Activated T-cell treated with anti-CD3 and anti-CD28 coated beads for 48 hours (primary cell): Measurements from ENCODE around the gene SCARF1.

ENCODE experiments used
- DNase-seq: peaks from one replicate; pipeline ENCODE4 v3.0.0-alpha.2; 2020; ENCODE audit warnings: low read depth

The SCARF1 gene

DNA sequence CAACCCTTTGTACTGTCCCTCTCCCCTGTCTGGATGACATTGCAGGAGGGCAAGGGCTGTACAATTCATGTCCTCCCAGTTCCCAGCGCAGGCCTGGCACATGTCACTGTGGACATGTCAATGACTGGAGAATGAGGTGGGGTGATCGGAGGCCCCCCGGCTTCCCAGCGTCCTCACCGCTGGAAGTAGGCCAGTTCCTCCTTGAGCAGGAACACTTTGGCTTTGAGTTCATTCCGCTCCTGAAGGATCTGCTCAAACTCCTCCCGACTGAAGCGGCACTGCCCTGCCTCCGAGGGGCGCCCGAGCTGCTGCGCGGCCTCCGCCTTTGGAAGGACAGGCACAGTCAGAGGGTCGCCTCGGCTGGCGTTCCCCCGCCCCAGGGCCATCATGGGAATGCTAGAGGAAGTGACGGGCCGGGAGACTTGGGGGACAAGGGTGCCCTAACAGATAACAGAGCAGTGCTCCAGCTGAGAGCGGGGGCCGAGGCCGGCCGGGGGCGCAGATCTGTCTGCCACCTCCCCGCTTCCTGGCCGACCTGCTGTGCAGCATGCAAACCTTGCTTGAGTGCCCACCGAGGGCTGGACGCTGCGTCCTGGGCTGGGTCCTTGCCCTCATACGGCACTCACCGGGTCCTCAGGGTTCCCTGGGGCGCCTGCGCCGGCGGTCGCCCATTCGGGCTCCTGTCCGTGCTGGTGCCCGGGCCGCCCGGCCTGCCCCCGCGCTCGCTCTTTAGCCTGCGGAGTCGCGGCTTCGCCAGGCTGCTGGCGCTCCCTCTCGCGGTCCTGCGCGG lies 2.8 kb upstream of the SCARF1 start:
- DNase-seq = no peak

DNA sequence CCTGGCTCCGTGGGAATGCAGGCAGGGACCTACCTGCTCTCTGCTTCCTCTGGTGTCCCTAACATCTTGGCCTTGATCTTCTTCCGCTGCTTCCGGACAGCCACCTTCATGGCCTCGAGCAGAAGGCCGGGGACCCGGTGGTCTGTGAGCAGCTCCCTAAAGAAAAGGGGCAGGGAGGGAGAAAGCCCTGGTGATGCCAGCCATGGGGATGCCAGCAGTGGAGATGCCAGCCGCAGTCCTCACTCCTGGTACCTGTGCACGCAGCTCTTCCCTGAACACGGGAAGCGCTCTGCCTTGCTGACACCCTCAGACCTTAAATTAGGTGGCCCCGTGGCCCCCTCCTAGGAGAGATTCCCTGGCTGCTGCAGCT lies 2.3 kb upstream of the SCARF1 start:
- no peak for DNase-seq

DNA sequence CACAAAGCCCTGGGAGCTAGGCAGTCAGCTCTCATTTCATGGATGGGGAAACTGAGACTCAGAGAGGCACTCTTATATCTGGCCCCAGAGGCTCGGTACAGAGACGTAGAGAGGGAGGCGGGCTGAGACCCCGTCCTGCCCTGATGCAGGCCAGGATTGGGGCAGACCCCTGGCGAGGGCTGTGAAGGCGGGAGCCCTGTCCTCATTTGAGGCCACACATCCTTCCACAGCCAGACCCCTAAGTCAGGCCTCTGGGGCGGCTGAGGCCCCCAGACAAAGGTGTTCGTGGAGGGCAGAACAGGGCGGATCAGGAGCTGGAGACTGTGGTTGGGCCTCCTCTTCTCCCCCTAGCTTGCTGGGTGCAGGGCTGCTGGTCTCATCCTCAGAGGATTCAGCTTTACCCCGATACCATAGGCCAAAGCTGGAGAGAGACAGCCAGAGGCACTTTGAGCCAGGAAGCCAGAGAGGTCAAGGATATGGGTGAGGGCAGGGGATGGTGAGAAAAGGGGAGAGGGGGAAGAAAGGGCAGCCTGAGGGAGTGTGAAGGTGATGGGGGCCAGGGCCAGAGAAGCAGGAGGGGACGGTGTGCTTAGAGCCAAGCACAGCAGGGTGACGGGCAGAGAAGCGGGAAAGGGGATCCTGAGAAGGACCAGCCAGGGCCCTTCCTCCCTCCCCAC lies 805 bp upstream of the SCARF1 start:
- no peak for DNase-seq

DNA sequence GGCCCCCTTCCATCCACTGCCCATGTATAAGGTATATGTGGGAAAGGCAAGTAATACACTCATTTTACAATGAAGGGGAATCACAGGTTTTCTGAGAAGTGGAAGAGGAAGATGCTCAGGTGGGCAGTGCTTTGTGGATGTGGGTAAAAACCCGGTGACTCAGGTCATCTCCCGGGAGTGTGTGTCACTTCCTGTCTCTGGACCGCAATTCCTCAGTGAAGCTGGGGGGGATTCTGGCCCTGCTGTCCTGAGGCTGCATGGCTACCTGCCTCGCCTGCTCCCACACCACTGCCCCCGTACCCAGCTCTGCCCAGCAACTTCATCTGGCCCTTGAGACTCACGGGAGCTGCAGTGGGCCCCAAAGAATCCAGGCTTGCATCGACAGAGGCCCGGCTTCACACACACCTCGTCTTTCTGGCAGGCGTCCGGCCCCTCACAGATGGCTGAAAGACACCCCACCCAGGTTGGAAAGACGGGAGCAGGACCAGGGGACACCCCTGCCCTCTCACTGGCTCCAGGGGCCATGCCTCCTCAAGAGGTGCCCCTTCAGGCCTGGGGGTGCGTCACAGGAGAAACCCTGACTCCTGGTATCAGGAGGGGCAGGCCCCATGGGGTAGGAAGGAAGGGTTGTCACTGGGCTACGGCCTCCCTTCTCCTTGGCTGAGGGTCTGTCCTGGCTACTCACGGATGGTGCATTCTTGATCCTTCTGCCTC lies 882 bp downstream of the SCARF1 start:
- DNase-seq = peak; percentile 34

DNA sequence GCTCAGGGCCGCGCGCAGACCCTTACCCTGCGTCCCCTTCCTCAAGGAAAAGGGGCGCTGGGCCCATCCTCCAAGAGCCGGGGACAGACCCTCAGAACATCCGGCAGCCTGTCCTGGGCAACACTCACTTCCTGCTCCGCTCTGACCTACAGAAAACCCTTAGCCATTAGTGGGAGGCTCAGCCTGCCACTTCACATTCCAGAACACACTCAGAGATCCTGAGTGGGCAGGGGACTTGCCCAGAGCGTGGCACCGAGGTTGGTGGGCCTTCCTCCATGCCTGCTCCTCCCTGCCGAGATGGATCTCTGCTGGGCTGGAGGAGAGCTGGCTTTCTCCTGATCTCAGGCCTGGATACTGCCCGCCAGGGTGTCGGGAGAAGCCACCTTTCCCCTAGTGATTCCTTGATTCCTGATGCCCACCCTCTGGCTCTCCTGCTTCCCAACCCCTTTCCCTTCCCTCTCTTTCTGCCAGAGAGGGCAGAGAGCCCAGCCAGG lies 1.5 kb downstream of the SCARF1 start:
- DNase-seq = no peak

DNA sequence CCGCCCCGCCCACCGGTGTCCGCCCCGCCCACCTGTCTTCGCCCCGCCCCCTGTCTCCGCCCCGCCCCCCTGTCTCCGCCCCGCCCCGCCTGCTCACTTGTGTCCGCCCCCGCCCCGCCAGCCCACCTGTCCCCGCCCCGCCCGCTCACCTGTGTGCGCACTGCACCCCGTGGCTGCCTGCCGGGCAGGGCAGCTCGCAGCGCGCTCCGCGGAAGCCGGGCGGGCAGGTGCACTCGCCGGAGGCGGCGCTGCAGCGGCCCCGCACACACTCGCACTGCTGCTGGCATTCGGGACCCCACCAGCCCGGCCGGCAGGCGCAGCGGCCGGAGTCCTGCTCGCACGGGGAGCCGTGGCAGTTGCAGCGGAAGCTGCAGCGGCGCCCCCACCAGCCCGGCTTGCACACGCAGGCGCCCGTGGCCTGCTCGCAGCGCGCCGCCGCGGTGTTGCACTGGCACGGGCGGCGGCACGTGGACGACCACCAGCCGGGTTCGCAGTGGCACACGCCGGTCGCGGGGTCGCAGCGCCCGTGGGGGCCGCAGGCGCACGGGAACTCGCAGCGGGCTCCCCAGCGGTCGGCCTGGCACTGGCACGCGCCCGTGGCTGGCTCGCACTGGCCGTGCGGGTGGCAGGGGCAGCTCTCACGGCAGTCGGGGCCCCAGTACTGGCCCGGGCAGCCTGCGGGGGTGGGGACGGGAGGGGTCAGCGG lies 2.1 kb downstream of the SCARF1 start:
- peak; percentile 44 for DNase-seq

DNA sequence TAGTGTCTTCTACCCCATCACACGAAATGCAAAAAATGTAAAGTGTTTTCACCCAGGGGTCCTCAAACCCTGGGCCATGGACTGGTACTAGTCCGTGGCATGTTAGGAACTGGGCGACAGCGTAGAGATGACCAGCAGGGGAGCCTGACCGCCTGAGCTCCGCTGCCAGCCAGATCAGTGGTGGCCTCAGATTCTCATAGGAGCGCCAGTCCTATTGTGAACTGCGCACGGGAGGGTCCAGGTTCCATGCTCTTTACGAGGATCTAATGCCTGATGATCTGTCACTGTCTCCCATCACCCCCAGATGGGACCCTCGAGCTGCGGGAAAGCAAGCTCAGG lies 4.5 kb downstream of the SCARF1 start:
- DNase-seq = no peak

DNA sequence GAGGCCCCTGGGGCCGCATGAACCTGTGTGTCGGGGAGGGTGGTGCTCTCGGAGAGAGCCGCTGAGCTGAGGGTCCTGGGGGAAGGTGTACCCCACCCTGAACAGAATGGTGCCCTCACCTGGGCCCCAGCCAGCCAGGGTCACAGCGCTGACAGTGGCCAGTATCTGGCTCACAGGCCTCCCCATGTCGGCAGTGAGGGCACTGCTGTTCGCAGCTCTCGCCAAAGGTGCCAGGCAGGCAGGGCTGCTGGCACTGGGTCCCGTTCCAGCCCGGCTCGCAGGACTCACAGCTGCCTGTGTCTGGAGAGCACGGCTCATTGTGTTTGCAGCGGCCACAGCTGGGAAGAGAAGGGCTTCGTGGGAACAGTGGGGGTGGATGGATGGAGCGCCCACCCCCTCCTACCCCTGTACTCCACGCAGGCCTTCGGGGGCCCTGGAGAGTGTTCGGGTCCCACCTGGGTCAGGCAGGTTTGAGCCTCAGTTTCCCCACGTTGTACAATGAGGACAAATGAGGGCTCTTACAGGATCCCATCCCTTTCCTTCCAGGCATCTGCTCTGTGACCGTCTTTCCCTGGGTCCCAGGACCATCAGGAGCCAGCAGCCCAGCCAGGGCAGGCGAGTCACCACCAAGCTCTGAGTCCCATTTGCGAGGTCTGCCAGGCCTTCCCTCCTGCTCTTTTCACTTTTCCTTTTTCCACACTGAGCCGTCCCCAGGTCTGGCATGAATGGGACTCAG lies 5.0 kb downstream of the SCARF1 start:
- no peak for DNase-seq

DNA sequence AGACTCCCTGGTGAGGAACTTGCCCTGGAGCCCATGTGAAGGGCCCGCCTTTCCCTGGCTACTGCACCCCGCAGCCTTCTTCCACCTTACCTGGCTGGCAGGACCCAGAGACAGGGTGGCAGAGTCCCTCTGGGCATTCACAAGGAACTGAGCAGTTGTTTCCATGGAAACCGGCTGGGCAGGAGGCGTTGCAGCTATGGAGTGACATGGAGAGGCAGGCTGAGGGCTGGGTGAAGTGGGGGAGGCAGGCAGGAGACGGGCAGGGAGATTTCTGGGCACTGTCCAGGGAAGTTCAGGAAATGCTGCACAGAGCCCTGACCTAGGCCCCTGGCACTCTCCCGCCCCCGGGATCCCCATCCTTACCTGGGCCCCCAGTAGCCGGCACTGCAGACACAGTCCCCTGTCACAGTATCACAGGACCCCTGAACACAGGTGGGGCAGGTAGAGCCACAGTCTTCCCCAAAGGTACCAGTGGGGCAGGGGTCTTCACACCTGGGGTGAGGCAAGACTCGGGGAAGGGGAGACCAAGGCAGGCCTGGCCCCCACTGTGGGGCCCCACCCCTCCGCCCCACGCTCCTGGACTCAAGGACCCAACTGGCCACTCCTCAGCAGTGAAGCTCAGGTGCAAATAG lies 5.9 kb downstream of the SCARF1 start:
- no peak for DNase-seq

DNA sequence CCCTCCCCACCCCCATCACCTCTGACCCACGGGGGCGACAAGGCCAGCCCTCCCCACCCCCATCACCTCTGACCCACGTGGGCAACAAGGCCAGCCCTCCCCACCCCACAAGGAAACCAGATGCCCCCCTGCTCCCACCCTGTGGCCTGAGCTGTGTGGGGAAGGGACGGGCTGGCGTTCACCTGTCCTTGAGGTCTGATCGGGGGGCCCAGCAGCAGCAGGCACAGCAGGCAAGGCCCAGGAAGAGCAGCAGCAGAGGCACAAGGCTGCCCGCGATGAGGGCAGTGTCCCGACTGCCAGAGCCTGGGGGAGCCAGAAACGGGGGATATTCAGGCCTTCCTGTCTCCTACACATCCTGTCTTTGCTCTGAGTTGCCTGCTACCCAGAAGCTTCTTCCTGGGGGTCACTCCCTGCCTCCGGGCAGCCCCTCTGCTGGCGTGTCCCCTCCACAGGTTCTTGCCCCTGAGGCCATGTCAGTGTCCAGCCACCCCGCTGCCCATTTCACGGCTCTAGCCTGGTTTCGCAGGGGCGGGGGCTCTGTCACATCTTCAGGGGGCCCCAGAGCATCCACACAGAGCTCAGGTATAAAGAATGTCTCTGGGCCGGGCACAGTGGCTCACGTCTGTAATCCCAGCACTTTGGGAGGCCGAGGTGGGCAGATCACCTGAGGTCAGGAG lies 6.8 kb downstream of the SCARF1 start:
- DNase-seq = no peak

DNA sequence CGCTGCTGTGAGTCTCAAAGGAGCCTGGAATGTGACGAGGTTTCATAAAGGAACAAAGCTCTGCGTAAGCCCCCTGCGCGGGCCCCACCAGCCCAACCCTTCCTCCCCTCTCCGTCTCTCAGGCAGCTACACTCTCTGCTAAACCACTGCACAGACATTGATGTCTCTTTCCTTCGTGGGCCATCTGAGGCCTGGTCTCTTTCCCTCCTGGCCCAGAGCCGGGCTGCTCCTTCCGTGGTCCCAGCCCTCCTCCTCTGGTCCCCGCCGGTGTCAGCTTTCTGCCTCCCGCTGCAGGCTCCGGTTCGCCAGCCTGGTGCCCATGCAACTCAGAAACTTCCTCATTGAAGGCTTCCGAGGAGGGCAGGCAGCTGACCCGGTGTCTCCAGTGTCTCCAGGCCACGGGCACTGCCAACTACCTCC lies 7.4 kb downstream of the SCARF1 start:
- no peak for DNase-seq

DNA sequence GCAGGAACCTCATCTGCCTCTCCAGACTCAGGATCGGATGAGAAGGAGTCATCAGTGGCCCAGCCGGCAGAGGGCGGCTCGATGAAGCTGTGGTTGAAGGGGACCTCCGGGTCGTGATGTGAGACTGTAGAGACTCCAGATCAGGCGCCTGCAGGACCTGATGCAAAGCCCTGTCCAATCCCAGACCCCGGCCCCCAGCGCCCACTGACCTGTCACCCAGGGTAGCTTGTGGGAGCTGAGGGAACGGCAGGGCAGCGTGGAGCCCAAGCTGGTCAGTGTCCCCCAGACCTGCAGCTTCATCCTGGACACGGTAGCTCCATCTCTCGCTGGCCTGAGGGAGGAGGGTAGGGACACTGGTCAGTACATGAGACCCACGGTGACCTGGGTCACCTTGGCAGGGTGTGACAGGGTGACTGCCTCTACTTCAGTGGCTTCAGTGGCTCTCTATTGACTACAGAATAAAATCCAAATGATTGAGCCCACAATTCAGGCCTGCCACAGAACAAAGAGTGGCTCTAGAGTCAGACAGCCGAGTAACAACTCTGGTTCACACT lies 8.7 kb downstream of the SCARF1 start:
- DNase-seq = no peak

DNA sequence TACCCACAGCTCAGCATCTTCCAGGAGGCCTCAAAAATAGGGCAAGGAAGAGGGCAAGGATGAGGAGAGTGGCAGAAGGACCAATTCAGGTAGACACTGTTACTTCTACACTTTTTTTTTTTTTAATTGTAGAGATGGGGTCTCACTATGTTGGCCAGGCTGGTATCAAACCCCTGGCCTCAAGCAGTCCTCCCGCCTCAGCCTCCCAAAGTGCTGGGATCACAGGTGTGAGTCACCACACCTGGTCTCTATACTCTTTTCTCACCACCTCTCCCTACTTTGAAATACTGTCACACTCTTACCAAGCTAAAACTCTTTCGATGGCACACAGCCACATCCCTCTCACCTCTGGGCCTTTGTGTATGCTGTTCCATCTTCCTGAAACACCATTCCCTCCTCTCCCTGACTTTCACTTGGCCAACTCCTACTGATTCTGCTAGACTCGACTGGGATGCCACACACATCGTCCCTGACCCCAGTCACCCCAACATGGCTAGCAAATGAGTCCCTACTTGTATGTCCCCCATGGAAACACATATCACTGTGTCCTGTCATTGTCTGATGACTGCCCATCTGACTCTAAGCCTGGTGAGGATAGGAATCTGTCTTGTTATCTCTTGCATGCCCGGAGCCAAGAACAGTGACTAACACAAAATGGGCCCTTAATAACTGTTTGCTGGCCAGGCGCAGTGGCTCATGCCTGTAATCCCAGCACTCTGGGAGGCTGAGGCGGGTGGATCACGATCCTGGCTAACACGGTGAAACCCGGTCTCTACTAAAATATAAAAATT lies 9.7 kb downstream of the SCARF1 start:
- DNase-seq = no peak

DNA sequence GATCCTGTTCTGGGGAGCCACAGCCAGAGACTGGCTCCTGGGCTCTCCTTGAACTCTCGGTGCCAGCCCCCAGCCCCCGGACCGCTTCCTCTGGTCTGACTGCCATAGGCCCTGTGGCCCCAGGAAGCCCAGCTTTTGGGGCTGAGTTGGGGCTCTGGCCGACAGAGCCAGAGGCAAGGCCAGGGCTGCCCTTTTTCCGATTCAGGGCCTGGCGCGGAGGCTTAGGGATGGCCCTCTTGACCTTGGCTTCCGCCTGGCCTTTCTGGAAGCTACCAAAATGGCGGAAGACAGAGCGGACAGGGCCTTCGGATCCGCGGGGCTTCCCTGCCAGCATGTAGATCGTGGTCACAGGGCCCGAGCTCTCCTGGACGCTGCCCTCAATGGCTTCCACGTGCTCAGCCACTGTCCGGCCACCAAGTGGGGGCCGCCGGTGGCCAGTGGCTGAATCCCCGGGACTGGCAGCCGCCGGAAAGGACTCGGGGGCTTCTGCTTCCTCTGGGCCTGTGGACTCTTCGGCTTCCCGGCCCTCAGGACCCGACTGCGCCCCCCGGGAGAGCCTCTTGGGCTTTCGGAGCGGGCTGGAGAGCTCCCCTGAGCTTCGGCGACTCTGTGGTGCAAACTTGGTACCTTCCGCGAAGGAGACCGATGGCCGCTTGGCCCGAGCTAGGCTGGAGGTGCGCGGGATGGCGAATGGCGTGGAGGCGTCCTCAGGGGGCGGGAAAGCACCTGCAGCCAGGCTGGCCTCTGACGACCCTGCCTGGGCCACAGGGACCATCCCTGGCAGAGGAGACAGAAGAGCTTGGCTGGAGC lies 10.5 kb downstream of the SCARF1 start:
- no peak for DNase-seq

DNA sequence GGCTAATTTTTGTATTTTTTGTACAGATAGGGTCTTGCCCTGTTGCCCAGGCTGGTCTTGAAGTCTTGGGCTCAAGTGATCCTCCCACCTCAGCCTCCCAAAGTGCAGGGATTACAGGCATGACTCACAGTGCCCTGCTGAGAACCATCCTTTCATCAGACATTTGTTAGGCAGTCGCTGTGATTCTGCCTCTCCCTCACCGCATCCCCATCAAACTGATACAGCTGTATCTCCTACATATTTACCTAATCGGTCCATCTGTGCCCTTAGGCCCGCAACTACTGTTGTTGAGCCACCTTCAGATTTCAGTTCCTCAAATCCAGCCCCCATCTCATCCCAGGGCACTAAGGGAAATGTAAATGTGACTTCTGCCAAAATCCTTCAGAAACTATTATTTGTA lies 14.9 kb downstream of the SCARF1 start:
- DNase-seq = no peak

DNA sequence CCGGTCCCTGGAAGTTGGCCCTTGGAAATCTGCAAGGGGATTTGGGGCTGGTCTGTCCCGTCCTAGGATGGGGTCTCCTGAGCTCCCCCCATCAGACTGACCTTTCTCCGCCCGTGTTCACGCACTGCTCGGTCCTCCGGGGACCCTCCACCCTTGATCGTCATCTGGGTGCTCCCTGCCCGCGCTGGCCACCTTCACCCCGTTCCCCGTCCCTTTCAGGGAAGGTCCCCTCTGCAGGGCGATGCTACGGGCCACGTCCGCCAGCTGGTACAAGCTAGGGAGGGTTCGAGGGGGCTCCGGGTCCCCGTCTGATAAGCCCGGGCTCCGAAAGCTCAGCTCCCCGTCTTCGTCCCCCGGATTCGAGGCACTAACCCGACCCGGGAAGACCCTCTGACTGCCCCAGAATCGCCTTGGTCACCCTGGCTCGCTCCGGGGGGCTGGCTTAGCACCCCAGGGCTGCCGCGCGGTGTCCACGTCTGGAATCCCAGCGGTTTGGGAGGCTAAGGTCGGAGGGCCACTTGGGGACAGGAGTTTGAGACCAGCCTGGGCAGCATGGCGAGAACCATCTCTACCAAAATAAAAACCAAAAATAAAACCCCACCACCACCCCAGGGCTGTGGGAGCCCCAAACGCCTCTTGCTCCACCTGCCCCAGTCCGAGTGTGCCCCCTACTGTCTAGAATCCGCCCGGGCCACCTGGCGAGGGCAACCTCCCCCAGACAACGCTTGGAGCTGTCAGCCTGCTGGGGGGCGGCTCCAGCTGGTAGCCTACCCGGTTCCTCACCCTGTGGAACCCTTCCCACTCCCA lies 15.8 kb downstream of the SCARF1 start:
- peak; percentile 82 for DNase-seq

DNA sequence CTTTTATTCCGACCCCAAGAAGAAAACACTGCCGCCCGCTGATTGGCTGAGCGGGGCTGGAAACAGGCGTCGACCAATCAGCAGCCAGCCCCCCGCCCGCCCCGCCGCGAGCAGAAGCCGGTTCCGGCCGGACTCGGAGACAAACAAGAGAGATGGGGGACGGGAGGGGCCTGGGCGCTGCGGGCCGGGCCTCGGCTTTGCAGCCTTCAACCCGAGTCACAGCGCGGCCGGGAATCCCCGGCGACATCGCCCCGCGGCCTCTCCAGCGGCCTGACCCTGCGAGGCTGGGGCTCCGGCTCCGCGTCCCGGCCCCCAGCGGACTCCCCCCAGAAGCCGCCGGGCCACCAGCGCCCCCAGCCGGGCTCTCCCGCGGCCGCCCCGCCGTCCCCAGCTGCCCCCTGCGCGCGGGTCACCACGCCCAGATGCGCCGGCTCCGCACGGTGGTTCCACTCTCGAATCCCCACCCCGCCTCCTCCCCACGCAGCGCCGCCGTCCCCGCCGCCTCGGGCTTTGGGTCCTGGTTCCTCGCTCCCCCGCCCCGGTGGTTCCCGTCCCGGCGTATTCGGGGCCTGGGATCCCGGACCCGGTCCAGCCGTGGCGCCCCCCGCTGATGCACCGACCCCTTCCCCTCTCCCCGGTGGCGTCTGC lies 16.6 kb downstream of the SCARF1 start:
- peak; percentile 87 for DNase-seq
